Measurements from ENCODE around the gene GLRX5.
"Not testable (repeated sequence)": the region's sequence is repeated elsewhere in the genome, so short reads cannot be mapped to it uniquely, and the experiment has no call there.

The GLRX5 gene

DNA sequence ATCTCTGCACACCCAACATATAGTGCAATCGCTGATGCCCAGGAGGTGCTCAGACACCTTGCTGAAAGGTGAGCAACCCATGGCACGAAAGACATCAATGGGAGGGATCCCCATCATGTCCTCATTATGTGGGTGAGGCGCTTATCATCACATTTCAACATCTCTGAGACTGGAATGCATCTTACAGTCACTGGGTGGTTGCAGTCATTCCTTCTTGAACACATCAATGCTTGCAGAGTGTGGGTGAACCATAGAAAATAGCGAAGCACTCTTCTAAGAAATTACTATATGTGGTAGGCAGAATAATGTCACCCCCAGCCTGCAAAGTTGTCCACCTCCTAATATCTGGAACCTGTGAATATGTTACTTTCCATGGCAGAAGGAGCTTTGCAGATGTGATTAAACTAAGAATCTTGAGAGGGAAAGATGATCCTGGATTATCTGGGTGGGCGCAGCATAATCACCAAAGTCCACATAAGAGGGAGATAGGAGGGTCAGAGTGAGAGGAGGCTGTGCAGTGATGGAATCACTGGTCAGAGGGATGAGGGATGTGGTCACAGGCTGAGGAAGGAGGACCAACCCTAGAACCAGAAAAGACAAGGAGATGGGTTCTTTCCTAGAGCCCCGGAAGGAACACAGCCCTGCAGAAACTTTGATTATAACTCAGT lies 51.2 kb downstream of the GLRX5 start:
- no peak for DNase-seq (ENCODE audit: low read depth)
- TF ChIP-seq, protein P1, sequence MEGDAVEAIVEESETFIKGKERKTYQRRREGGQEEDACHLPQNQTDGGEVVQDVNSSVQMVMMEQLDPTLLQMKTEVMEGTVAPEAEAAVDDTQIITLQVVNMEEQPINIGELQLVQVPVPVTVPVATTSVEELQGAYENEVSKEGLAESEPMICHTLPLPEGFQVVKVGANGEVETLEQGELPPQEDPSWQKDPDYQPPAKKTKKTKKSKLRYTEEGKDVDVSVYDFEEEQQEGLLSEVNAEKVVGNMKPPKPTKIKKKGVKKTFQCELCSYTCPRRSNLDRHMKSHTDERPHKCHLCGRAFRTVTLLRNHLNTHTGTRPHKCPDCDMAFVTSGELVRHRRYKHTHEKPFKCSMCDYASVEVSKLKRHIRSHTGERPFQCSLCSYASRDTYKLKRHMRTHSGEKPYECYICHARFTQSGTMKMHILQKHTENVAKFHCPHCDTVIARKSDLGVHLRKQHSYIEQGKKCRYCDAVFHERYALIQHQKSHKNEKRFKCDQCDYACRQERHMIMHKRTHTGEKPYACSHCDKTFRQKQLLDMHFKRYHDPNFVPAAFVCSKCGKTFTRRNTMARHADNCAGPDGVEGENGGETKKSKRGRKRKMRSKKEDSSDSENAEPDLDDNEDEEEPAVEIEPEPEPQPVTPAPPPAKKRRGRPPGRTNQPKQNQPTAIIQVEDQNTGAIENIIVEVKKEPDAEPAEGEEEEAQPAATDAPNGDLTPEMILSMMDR (IDR thresholded peaks at IDR 0.05; ENCODE audit: low read depth, low read length, missing control alignments): no peak
- H3K4me3 ChIP-seq (ENCODE audit: low read depth, low read length): no peak overlapping the region

DNA sequence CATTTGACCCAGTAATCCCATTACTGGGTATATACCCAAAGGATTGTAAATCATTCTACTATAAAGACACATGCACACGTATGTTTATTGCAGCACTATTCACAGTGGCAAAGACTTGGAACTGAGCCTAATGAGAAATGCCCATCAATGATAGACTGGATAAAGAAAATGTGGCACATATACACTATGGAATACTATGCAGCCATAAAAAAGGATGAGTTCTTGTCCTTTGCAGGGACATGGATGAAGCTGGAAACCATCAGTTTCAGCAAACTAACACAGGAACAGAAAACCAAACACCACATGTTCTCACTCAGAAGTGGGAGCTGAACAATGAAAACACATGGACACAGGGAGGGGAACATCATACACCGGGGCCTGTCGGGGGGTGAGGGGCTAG lies 56.3 kb downstream of the GLRX5 start:
- not testable (repeated sequence) for DNase-seq (ENCODE audit: low read depth); H3K4me3 ChIP-seq (ENCODE audit: low read depth, low read length)
